Stomach (tissue), 9 donors: ENCODE results near the gene VPS13D. TPM values are rescaled to one million over a fixed set of nuclear protein-coding genes. Genes with fewer than 3 reads are reported as not detected.
A peak's percentile ranks its signal among the peaks of the same experiment; 100 is the strongest.

Source experiments
- DNase-seq, 2 donors: peaks; one replicate each; pipeline versions ENCODE4 v3.0.0 to v3.0.0-alpha.2; 2013 to 2019
- H3K27ac ChIP-seq, 5 donors: fragments of 200-600 bp in 4 of 5; sonication (generic) in 4 of 5; one replicate each; pipeline ENCODE4 v1.5.1; 2013 to 2019; ENCODE audit warnings: mild to moderate bottlenecking in 1 of 5, moderate library complexity in 1 of 5
- H3K27me3 ChIP-seq, 3 donors: fragments of 200-600 bp; sonication (generic); one replicate each; pipeline ENCODE4 v1.5.1; 2017 to 2019; ENCODE audit warnings: mixed run types in 1 of 3
- H3K36me3 ChIP-seq, 4 donors: fragments of 200-600 bp; sonication (generic); 1 replicate in 3 of 4; 2 replicates in 1 of 4; pipeline ENCODE4 v1.5.1; 2016 to 2019
- H3K4me1 ChIP-seq, 4 donors: fragments of 200-600 bp; sonication (generic); one replicate each; pipeline ENCODE4 v1.5.1; 2016 to 2019
- H3K4me3 ChIP-seq, 4 donors: fragments of 200-600 bp; sonication (generic) in 3 of 4; one replicate each; pipeline ENCODE4 v1.5.1; 2016 to 2019; ENCODE audit warnings: mild to moderate bottlenecking in 1 of 4
- H3K9me3 ChIP-seq, 4 donors: fragments of 200-600 bp; sonication (generic); one replicate each; pipeline ENCODE4 v1.5.1; 2016 to 2019
- EP300 ChIP-seq: sonication (generic); formaldehyde crosslinking; IDR thresholded peaks from one replicate; pipeline ENCODE4 v1.6.1; 2017; ENCODE audit warnings: antibody characterized with exemption
- POLR2A ChIP-seq, 4 donors: fragments of 450-650 bp; IDR thresholded peaks; one replicate each; pipeline ENCODE4 v1.6.1; 2016; ENCODE audit warnings: antibody characterized with exemption in 4 of 4, control low read depth in 2 of 4, mild to moderate bottlenecking in 1 of 4, moderate library complexity in 1 of 4
- POLR2AphosphoS5 ChIP-seq, 3 donors: sonication (generic); formaldehyde crosslinking; IDR thresholded peaks; one replicate each; pipeline ENCODE4 v1.6.1; 2016; ENCODE audit warnings: antibody characterized with exemption in 3 of 3
- WGBS, 5 donors: extraction: QIAGEN DNeasy Blood & Tissue Kit in 3 of 5; methylation state at CpG; one replicate each; pipeline versions ENCODE4 v1.1.5 to v1.1.7; 2013 to 2018; 5-methylcytosine and 5-hydroxymethylcytosine counted together
- intact Hi-C: fragments of 100-400 bp; cut with DNase I; formaldehyde crosslinking; loops from one replicate; pipeline ENCODE4 v1.15.1; 2023; ENCODE audit warnings: low total_unique reads
- polyA plus RNA-seq, 3 donors: library from polyadenylated mRNA; stranded (reverse); fragments of 200-250 nt; gene quantifications; one replicate each; pipeline ENCODE4 v1.2.3, GENCODE V29; 2013
- total RNA-seq, 5 donors: library from RNA; depleted of rRNA; stranded (reverse); fragments of >200 nt; gene quantifications; one replicate each; pipeline versions ENCODE4 v1.1.0 to v1.2.3, GENCODE V29; 2014 to 2016
- TF ChIP-seq, protein P1 (sequence below), 7 experiments: fragments of 450-650 bp in 4 of 7; fragments of 200-600 bp in 3 of 7; sonication (generic) in 3 of 7; IDR thresholded peaks; one replicate each; pipeline ENCODE4 v1.5.1; 2016 to 2019; ENCODE audit warnings: antibody characterized with exemption in 7 of 7, control low read depth in 2 of 7, mild to moderate bottlenecking in 1 of 7
- donor health status: healthy with polysubstance abuse.
- donor health status: Bipolar disorder and iron deficiency.
- donor health status: healthy.

VPS13D gene
- total and polyA plus RNA-seq, 8 donors = 6.7 to 106 (median 66.5) TPM

- H3K36me3 ChIP-seq = peaks cover 0 to 39% (median 27%) of the 10 kb centered on the region in 4 donors
- intact Hi-C loops = no loop called here
- H3K9me3 ChIP-seq = no peaks in the 10 kb centered on the region
- no peak for TF ChIP-seq EP300
- TF ChIP-seq POLR2A (IDR thresholded peaks at IDR 0.05) = no peak
- TF ChIP-seq POLR2AphosphoS5 (IDR thresholded peaks at IDR 0.05) = no peak
- TF ChIP-seq, protein P1, sequence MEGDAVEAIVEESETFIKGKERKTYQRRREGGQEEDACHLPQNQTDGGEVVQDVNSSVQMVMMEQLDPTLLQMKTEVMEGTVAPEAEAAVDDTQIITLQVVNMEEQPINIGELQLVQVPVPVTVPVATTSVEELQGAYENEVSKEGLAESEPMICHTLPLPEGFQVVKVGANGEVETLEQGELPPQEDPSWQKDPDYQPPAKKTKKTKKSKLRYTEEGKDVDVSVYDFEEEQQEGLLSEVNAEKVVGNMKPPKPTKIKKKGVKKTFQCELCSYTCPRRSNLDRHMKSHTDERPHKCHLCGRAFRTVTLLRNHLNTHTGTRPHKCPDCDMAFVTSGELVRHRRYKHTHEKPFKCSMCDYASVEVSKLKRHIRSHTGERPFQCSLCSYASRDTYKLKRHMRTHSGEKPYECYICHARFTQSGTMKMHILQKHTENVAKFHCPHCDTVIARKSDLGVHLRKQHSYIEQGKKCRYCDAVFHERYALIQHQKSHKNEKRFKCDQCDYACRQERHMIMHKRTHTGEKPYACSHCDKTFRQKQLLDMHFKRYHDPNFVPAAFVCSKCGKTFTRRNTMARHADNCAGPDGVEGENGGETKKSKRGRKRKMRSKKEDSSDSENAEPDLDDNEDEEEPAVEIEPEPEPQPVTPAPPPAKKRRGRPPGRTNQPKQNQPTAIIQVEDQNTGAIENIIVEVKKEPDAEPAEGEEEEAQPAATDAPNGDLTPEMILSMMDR (IDR thresholded peaks at IDR 0.05) = no peak
- peaks cover 0 to 23% (median 15%) of the 10 kb centered on the region in 4 donors for H3K4me1 ChIP-seq
- DNase-seq = no peak
- H3K27me3 ChIP-seq = no peaks in the 10 kb centered on the region
- H3K27ac ChIP-seq = no peak overlapping the region
- H3K4me3 ChIP-seq = no peak overlapping the region
Observed at GRCh38 chr1:12422488-12422887, 192.7 kb downstream of the VPS13D start.

GRCh38 chr1:12424087-12424529 is 194.3 kb downstream of the VPS13D start:
- Histone ChIP-seq H3K27ac (peak overlapping the region in 2 of 5 donors; percentile 10 to 50), H3K4me3 (no peak overlapping the region), H3K4me1 (peaks cover 0 to 23% (median 15%) of the 10 kb centered on the region in 4 donors), H3K36me3 (peaks cover 0 to 36% (median 27%) of the 10 kb centered on the region in 4 donors), H3K27me3 (no peaks in the 10 kb centered on the region), H3K9me3 (no peaks in the 10 kb centered on the region)
- no peak for DNase-seq
- 49 to 65% (median 55%) methylated on average over 3 of the region's 3 CpGs for WGBS, 5 donors
- TF ChIP-seq POLR2A (IDR thresholded peaks at IDR 0.05) (no peak), POLR2AphosphoS5 (IDR thresholded peaks at IDR 0.05) (no peak), EP300 (no peak)
- TF ChIP-seq, protein P1 (IDR thresholded peaks at IDR 0.05) = no peak
- intact Hi-C loops = no loop called here

DNA sequence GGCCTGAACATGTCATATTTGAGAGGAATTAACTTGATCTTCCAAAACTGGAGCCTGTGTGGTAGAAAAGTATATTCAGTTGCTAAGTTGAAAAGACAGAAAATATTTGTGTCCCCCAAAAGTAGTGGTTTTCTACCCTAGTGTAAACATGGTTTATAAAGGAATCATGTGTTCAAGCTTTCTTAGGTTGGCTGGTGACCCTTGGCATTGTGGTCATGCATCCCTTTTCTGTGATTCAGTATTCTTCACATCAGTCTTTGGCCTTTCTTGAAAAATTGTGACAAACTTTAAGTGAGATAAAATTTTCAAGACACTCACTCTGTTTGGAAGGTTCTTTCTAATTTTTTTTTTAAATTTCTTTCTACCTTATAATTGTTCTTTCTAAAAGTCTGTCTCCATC is 195.0 kb downstream of the VPS13D start:
- intact Hi-C loops = no loop called here
- Histone ChIP-seq H3K4me3 (no peak overlapping the region), H3K27me3 (no peaks in the 10 kb centered on the region), H3K27ac (peak overlapping the region in 1 of 5 donors; percentile 50), H3K36me3 (peaks cover 0 to 29% (median 25%) of the 10 kb centered on the region in 4 donors), H3K4me1 (peaks cover 0 to 23% (median 15%) of the 10 kb centered on the region in 4 donors), H3K9me3 (no peaks in the 10 kb centered on the region)
- TF ChIP-seq POLR2AphosphoS5 (IDR thresholded peaks at IDR 0.05) (no peak), POLR2A (IDR thresholded peaks at IDR 0.05) (no peak), EP300 (no peak)
- TF ChIP-seq, protein P1 (IDR thresholded peaks at IDR 0.05) = no peak
- DNase-seq = no peak

DNA sequence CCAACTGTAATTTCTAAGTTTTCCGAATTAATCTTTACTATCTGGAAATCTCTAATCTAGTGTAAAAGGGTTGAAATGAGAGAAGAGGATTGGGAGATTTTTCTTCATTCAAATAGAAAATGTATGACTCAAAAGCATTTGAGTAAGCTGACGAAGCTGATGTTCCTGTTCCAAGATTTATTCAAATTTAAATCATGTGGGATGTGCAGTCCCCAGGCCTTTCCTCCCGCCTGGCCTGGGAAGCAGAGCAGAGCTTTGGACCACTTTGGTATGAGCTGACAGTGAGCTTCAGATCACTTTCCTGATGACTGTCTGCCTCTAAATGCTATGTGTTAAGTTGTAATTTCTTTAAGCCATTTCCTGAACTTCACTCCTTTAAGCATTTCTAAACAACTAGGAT is 196.2 kb downstream of the VPS13D start:
- intact Hi-C loops = no loop called here
- H3K27me3 ChIP-seq = no peaks in the 10 kb centered on the region
- H3K4me1 ChIP-seq = peaks cover 0 to 23% (median 15%) of the 10 kb centered on the region in 4 donors
- no peak overlapping the region for H3K4me3 ChIP-seq
- TF ChIP-seq, protein P1 (IDR thresholded peaks at IDR 0.05) = no peak
- TF ChIP-seq POLR2A (IDR thresholded peaks at IDR 0.05) (no peak), EP300 (no peak), POLR2AphosphoS5 (IDR thresholded peaks at IDR 0.05) (no peak)
- WGBS, 5 donors = 77 to 86% (median 85%) methylated on average over 3 of the region's 3 CpGs
- no peak for DNase-seq
- H3K9me3 ChIP-seq = no peaks in the 10 kb centered on the region
- peaks cover 0 to 32% (median 22%) of the 10 kb centered on the region in 4 donors for H3K36me3 ChIP-seq
- H3K27ac ChIP-seq = peak overlapping the region in 1 of 5 donors; percentile 1
